Stimulated activated CD4-positive, alpha-beta T cell treated with anti-CD3 and anti-CD28 coated beads, Interleukin-15, amount 100 ng/mL, for 24 hours (primary cell): ENCODE measurements around the gene TNFRSF14.

ENCODE experiments used
- DNase-seq: peaks from one replicate; pipeline ENCODE4 v3.0.0-alpha.2; 2020

Gene TNFRSF14

GRCh38 chr1:2523891-2524609 is 32.1 kb upstream of the TNFRSF14 start:
- peak; percentile 54 for DNase-seq

DNA sequence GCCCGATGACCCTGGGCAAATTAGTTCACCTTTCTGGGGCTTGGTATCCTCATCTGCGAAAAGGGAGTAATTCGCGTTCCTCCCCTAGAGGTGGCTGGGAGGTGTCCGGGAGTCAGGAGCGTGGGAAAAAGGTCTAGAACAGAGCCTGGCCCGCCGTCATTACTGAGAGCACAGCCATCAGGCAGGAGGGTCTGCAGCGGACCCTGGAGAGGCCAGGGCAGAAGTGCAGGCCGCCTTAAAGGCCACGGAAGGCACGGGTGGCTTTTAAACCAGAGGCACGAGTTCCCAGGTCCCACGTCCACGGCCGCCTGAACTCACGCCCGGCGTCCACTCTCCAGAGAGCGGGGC is 30.6 kb upstream of the TNFRSF14 start:
- no peak for DNase-seq

- peak; percentile 93 for DNase-seq
Observed at GRCh38 chr1:2525920-2526823, 30.0 kb upstream of the TNFRSF14 start, which contains the start of gene PANK4. TSS of gene PANK4 (minus strand) at chr1:2526596. CDS start at chr1:2526587, 9 bp downstream.

DNA sequence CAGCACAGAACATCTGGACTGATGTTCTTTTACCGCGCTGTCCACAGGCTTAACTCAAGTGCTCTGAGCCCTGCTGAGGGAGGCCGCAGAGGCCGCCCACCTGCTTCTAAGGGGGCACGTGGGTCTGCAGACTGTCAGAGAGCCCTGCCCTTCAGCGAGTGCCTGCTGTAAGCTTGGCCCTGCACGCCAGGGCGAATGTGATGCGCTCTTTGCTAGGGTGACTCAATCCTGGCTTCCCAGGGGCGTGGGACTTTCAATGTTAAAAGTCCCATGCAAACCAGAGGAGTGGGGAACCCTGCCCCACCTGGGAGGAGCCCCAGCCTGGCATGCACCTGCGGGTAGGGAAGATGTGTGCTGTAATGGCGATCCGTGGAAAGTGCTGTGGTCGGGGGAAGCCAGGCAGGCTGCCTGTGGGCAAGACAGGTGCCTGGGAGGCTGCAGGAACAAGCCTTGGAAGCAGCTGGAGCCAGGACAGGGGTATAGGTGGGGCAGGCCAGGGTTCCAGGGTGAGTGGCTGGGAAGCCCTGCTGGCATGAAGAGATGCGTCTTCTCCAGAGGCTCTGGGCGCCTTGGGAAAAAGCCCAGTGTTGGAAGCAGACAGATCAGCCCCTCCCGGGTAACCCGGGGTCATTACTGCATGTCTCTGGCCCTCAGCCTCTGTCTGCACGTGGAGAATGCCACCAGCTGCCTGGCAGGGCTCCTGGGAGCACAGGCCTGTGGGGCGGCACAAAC is 29.2 kb upstream of the TNFRSF14 start:
- peak; percentile 78 for DNase-seq

GRCh38 chr1:2527556-2527860 is 28.7 kb upstream of the TNFRSF14 start:
- DNase-seq = no peak

GRCh38 chr1:2528016-2528415 is 28.2 kb upstream of the TNFRSF14 start:
- no peak for DNase-seq

DNA sequence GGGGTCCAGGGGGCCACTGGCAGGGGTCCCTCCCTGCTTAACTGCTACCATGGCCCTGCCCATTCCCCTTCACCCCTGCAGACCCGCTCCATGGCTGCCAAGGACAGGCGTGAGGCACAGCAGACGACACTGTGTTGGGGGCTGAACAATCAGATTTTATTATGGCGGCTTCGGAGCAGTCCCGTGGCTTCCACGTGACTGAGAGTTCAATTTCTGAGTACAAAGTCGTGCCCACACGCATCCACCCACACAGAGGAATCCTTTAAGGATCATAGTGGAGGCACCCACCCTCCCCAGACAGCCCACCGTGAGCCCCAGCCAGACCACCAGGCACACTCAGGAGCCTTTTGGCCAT is 27.6 kb upstream of the TNFRSF14 start:
- no peak for DNase-seq

DNA sequence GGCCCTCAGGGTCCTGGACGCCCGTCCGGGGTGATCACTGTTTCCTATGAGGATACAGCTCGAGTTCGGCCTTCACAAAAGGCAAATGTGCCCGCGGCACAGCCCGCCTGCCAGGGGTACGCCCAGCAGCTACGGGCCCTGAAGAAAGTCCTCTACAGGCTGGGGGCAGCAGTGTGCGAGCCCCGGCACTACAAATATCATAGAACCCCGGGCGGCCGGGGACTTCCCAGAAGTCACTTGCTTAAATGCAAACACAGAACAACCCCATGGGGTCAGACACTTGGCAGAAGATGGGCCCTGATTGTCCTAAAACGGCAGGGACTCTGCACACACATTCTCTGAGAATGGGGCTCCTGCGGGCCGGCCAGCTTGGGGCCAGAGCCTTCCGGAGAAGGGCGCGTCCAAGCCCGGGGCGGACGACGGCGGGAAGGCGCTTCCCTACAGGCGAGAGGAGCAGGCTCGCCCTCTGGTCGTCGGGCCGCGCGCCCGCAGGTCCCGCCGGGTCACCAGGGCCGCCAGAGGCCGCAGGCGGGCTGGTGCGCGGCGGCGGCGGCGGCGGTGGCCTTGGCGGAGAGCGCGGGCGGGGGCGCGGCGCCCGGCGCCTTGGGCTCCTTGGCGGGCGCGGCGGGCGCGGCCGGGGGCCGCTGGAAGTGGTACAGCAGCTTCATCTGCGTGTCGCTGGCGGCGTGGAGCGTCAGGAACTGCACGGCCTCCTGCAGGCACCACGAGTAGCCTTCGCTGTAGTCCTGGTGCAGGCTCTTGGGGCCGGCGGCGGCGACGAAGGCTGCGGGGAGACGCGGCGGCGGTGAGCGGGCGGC is 27.0 kb upstream of the TNFRSF14 start:
- DNase-seq = peak; percentile 66

- peak; percentile 34 for DNase-seq
Observed at GRCh38 chr1:2529784-2530512, 26.2 kb upstream of the TNFRSF14 start, which contains the start of gene HES5. TSS of gene HES5 (minus strand) at chr1:2530263. CDS start at chr1:2530164, 99 bp downstream.

DNA sequence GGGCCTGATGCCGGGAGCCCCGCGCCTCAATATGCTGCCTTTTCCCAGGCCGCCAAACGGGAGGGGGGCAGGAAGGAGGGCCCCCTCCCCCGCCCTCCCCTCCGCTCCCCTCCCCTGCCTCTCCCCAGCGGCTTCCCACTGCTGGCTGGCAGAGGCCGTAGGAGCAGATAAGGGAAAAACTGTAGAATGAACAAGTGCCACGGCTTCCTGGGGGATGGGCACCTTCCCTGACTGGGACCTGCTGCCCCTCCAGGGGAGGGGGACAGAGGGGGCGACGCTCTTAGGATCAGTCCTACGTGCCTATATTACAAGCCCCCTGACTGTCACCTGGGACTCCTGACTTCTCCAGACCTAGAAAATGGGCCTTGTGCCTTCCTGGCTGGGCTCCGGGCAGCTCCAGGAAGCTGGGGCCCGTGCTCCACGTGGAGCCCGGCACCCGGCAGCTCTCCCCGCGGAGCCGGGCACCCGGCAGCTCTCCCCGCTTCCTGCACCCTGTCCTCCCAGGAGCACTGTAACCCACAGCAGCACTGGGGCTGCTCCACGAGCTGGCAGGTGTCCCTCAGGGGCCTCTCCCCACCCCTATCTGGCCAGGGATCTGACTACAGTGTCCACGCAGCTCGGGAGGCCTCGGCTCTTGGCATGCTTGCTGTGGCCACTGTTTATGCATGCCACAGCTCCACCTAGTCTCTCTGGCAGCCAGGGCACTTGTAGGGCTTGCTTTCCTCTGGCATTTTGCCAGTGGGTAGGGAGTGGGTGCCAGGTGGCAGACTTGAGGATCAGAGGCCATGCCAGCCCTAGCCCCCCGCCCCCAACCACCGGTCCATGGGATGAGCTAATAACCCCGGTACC is 25.4 kb upstream of the TNFRSF14 start:
- DNase-seq = no peak

DNA sequence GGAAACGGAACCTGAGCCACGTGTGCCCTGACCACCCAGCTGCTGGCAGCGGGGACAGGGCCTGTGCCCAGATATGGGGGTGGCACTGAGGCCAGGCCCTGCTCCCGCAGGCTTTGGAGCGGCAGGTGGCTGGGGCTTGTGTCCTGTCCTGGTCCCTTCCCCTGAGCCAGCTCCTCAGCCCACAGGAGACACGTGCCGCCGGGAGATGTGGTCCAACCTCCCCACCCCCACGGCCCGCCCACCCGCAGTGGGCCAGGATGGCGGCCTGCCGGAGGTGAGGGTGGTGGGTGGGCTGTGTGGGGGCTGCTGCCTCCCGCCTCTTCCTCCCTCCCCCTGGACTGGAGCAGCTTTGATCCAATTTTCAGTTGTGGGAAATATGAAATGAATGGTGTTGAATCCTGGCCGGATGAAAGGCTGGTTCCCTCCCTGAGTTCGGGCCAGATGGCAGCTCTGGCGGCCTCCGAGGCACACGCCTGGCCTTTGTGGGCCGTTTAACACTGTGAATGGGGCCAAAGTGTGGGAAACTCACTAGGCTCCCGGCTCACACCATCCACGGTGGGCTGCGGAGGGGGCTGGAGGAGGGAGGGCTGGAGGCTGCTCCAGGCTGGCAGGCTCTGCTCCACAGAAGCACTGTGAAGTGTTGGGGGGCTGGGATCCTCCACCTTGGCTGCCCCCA is 23.5 kb upstream of the TNFRSF14 start:
- no peak for DNase-seq

- no peak for DNase-seq
Observed at GRCh38 chr1:2533365-2533764, 22.8 kb upstream of the TNFRSF14 start.

DNA sequence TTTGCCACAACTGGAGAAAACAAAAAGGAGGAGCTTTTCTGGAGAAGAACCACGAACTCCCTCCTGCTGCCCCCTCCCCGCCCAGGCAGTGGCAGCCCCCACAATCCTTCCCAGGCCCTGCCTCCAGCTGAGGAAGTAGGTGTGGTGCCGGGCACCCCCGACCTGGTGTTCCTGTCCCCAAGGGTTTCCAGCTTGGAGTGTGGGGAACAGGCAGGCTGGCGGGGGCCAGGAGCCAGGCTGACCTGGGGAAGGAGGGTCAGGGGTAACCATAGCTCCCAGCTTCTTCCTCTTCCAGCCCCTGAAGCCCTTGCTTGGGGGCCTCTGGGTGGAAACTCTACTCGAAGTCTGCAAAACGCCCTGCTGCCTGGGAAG is 21.9 kb upstream of the TNFRSF14 start:
- no peak for DNase-seq

GRCh38 chr1:2534687-2535441 is 21.3 kb upstream of the TNFRSF14 start:
- no peak for DNase-seq

GRCh38 chr1:2535455-2535854 is 20.7 kb upstream of the TNFRSF14 start:
- no peak for DNase-seq

DNA sequence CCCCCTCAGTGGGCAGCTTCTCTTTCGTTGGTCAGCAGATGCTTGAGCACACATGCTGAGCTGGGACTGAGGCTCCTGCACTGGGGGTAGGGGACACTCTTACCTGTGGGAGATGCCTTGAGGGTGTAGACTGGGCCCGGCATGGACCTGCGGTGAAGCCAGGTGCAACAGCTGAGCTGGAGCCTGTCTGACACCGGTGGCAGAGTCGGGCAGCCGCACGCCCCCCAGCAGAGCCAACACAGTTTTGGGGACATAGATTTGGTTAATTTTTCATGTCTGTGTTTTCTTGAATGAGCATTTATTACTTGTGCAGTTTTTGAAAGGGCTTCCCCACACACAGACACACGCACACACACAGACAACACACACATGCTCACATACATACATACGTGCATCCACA is 20.2 kb upstream of the TNFRSF14 start:
- no peak for DNase-seq

DNA sequence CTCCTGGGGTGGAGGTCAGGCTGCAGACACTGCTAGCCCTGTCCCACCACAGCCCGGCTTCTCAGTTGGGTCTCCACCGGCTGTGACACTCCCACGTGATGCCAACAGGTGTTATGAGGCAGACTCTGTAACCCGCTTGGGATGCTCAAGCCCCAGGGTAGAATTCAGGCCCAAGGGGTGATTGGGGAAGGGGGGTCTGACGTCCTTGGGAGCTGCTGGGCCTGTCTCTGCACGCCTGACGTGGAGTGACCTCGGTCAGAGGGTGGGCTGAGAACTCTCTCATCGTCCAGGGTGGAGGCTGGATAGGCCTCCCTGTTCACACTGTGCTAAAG is 18.4 kb upstream of the TNFRSF14 start:
- DNase-seq = no peak

GRCh38 chr1:2538376-2538775 is 17.8 kb upstream of the TNFRSF14 start:
- DNase-seq = no peak

DNA sequence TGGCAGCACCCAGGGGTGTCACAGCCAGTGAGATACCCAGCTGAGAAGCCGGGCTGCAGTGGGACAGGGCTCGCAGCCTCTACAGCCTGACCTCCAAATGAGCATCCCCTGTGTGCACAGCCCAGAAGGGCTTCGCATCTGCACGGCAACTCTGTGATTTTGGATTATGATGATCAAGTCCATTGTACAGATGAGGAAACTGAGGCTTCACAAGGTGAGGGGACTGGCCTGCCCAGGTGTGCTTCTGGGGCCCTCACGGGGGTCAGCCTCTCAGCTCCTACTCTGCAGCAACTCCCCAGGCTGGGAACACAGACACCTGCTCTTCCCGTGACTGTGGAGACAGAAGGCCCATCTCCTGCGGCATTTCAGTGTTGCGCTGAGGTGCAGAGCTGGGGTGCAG is 17.3 kb upstream of the TNFRSF14 start:
- DNase-seq = no peak
